CD8-positive, alpha-beta memory T cell (primary cell): ENCODE measurements around the gene UNC45A. TPM values are rescaled to one million over a fixed set of nuclear protein-coding genes. Genes with fewer than 3 reads are reported as not detected.
"Not testable (repeated sequence)": the region's sequence is repeated elsewhere in the genome, so short reads cannot be mapped to it uniquely, and the experiment has no call there.

Experiments
- CTCF ChIA-PET: fragments of 350-600 bp; sonication (Branson Sonifier 250); formaldehyde crosslinking; loops from one replicate; lab custom pipeline; 2021; ENCODE audit warnings: antibody characterized with exemption; lab: Charles Lee
- POLR2A ChIA-PET: fragments of 350-600 bp; sonication (Branson Sonifier 250); formaldehyde crosslinking; loops from one replicate; lab custom pipeline; 2021; ENCODE audit warnings: antibody characterized with exemption; lab: Charles Lee
- DNase-seq, 5 donors: peaks; one replicate each; pipeline versions ENCODE4 v3.0.0 to v3.0.0-alpha.2; 2020 to 2022; ENCODE audit warnings: mixed read lengths in 1 of 5
- H3K27ac ChIP-seq: one replicate; pipeline ENCODE4 v1.7.0; 2013; ENCODE audit warnings: low read depth, mild to moderate bottlenecking, low read length, moderate library complexity
- H3K27me3 ChIP-seq: 2 replicates; pipeline ENCODE4 v1.7.0; 2013; ENCODE audit warnings: low read length, mild to moderate bottlenecking; ENCODE audit not compliant: insufficient read depth, poor library complexity, severe bottlenecking
- H3K36me3 ChIP-seq: 2 replicates; pipeline ENCODE4 v1.7.0; 2013; ENCODE audit warnings: mild to moderate bottlenecking, low read length, moderate library complexity; ENCODE audit not compliant: insufficient read depth
- H3K4me1 ChIP-seq: 2 replicates; pipeline ENCODE4 v1.7.0; 2013; ENCODE audit warnings: mild to moderate bottlenecking, low read length, moderate library complexity; ENCODE audit not compliant: insufficient read depth
- H3K4me3 ChIP-seq: 2 replicates; pipeline ENCODE4 v1.7.0; 2013; ENCODE audit warnings: mild to moderate bottlenecking, low read length
- H3K9me3 ChIP-seq: 2 replicates; pipeline ENCODE4 v1.7.0; 2013; ENCODE audit warnings: mild to moderate bottlenecking, low read length
- H3K27ac Mint-ChIP-seq, 8 donors: one replicate each; pipeline ENCODE4 v1.8.0; 2020 to 2021; ENCODE audit warnings: mixed read lengths in 8 of 8, mild to moderate bottlenecking in 6 of 8, inconsistent platforms in 3 of 8, moderate library complexity in 3 of 8
- H3K27me3 Mint-ChIP-seq, 2 donors: one replicate each; pipeline ENCODE4 v1.8.0; 2020 to 2021; ENCODE audit warnings: mixed read lengths in 2 of 2, mild to moderate bottlenecking in 1 of 2, moderate library complexity in 1 of 2
- H3K36me3 Mint-ChIP-seq, 3 donors: one replicate each; pipeline ENCODE4 v1.8.0; 2020 to 2021; ENCODE audit warnings: mixed read lengths in 3 of 3, inconsistent platforms in 1 of 3, mild to moderate bottlenecking in 1 of 3
- H3K4me1 Mint-ChIP-seq, 3 donors: one replicate each; pipeline ENCODE4 v1.8.0; 2020 to 2021; ENCODE audit warnings: mixed read lengths in 3 of 3, inconsistent platforms in 1 of 3, mild to moderate bottlenecking in 1 of 3
- H3K4me3 Mint-ChIP-seq, 7 donors: one replicate each; pipeline ENCODE4 v1.8.0; 2020 to 2021; ENCODE audit warnings: mixed read lengths in 7 of 7, mild to moderate bottlenecking in 6 of 7, moderate library complexity in 4 of 7, inconsistent platforms in 2 of 7
- H3K9me3 Mint-ChIP-seq, 5 donors: one replicate each; pipeline ENCODE4 v1.8.0; 2020 to 2022; ENCODE audit warnings: mixed read lengths in 5 of 5, mild to moderate bottlenecking in 3 of 5, moderate library complexity in 2 of 5, inconsistent platforms in 1 of 5
- polyA plus RNA-seq: library from polyadenylated mRNA; unstranded; fragments of 300-500 nt; fragmentation: Illumina TruSeq; gene quantifications from one replicate; pipeline ENCODE4 v1.2.3, GENCODE V29; 2021
- total RNA-seq, 2 experiments: library from RNA; stranded (reverse); gene quantifications; one replicate each; pipeline ENCODE4 v1.2.3, GENCODE V29; 2021

The UNC45A gene
- total and polyA plus RNA-seq, 3 experiments from 2014 or later: 68.6 to 78.2 (median 74.6) TPM

GRCh38 chr15:90924375-90924774, 10.7 kb upstream of the UNC45A start:
- Histone ChIP-seq H3K27me3 (no peaks in the 10 kb centered on the region), H3K36me3 (peaks cover 16% of the 10 kb centered on the region), H3K9me3 (no peaks in the 10 kb centered on the region), H3K4me1 (peaks cover 4% of the 10 kb centered on the region), H3K4me3 (no peak overlapping the region), H3K27ac (no peak overlapping the region)
- Mint-ChIP-seq H3K27me3 (no peaks in the 10 kb centered on the region), H3K4me3 (no peak overlapping the region), H3K4me1 (peaks cover 5 to 10% (median 8%) of the 10 kb centered on the region in 3 donors), H3K36me3 (peaks cover 0 to 26% (median 7%) of the 10 kb centered on the region in 3 donors), H3K27ac (peak overlapping the region in 1 of 8 donors; percentile 44), H3K9me3 (no peaks in the 10 kb centered on the region)
- no peak for DNase-seq
- ChIA-PET POLR2A (interaction anchor here (0.7 kb wide), 1 partner anchor 933 kb away, joined by 7 read pairs; no protein-coding TSS in a partner anchor), CTCF (interaction anchor here (0.6 to 4.2 kb wide), 2 partner anchors 8 to 328 kb away, joined by 3 to 32 read pairs; partner anchors contain the start of gene HDDC3)

- ChIA-PET POLR2A (interaction anchor here (0.8 kb wide), 1 partner anchor 28 kb away, joined by 11 read pairs; no protein-coding TSS in a partner anchor), CTCF (interaction anchor here (2.3 kb wide), 1 partner anchor 8 kb away, joined by 9 read pairs; the partner anchor contains the start of gene UNC45A)
- peaks cover 21% of the 10 kb centered on the region for H3K4me1 ChIP-seq
- H3K27me3 ChIP-seq, H3K27me3 Mint-ChIP-seq, H3K4me3 ChIP-seq, DNase-seq, H3K27ac ChIP-seq, H3K36me3 ChIP-seq, H3K9me3 Mint-ChIP-seq, H3K9me3 ChIP-seq: not testable (repeated sequence)
- Mint-ChIP-seq H3K4me3 (peak overlapping the region in 2 of 7 donors; percentile 13 to 54), H3K27ac (peak overlapping the region in 1 of 8 donors; percentile 23), H3K36me3 (peaks cover 0 to 12% (median 0%) of the 10 kb centered on the region in 3 donors), H3K4me1 (peaks cover 23 to 33% (median 28%) of the 10 kb centered on the region in 3 donors)
Observed at GRCh38 chr15:90926766-90927165, 8.3 kb upstream of the UNC45A start.

DNA sequence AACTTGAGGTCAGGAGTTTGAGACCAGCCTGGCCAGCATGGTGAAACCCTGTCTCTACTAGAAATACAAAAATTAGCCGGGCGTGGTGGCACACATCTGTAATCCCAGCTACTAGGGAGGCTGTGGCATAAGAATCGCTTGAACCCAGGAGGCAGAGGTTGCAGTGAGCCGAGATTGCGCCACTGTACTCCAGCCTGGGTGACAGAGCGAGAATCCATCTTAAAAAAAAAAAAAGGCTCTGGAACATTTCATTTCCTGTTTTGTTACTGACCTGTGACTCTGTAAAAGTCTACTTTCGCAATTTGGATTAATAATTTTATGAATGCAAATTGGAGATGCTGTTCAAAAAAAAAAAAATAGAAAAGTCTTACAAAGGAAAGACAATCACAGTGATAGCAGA, 7.0 kb upstream of the UNC45A start:
- H3K27ac Mint-ChIP-seq: peak overlapping the region in 4 of 8 donors; percentile 39 to 63 (median 46)
- POLR2A ChIA-PET: interaction anchor here (5.9 kb wide), 1 partner anchor 26 kb away, joined by 63 read pairs; the partner anchor contains the start of gene MAN2A2
- H3K27me3 ChIP-seq, H3K27me3 Mint-ChIP-seq, H3K9me3 Mint-ChIP-seq, H3K27ac ChIP-seq, H3K9me3 ChIP-seq, DNase-seq, CTCF ChIA-PET, H3K36me3 ChIP-seq, H3K4me3 ChIP-seq, H3K36me3 Mint-ChIP-seq: not testable (repeated sequence)
- peak overlapping the region in 5 of 7 donors; percentile 3 to 86 (median 47) for H3K4me3 Mint-ChIP-seq
- peaks cover 28 to 34% (median 31%) of the 10 kb centered on the region in 3 donors for H3K4me1 Mint-ChIP-seq
- peaks cover 28% of the 10 kb centered on the region for H3K4me1 ChIP-seq

GRCh38 chr15:90929246-90930019, 5.7 kb upstream of the UNC45A start:
- peaks cover 33 to 40% (median 38%) of the 10 kb centered on the region in 3 donors for H3K4me1 Mint-ChIP-seq
- Histone ChIP-seq H3K9me3 (no peaks in the 10 kb centered on the region), H3K36me3 (no peaks in the 10 kb centered on the region), H3K4me1 (peaks cover 41% of the 10 kb centered on the region), H3K4me3 (peak overlapping the region; percentile 99), H3K27me3 (no peaks in the 10 kb centered on the region), H3K27ac (peak overlapping the region; percentile 93)
- peaks cover 0 to 10% (median 0%) of the 10 kb centered on the region in 3 donors for H3K36me3 Mint-ChIP-seq
- DNase-seq: no peak
- H3K9me3 Mint-ChIP-seq: no peaks in the 10 kb centered on the region
- H3K27ac Mint-ChIP-seq: peak overlapping the region; percentile 94 to 99 (median 98)
- peak overlapping the region; percentile 88 to 99 (median 98) for H3K4me3 Mint-ChIP-seq
- H3K27me3 Mint-ChIP-seq: no peaks in the 10 kb centered on the region
- CTCF ChIA-PET: interaction anchor here (1.3 to 9.8 kb wide), 6 partner anchors 9 to 104 kb away, joined by 3 to 251 read pairs (median 6); partner anchors contain the start of genes MAN2A2 and RCCD1
- POLR2A ChIA-PET: interaction anchor here (1.5 to 5.9 kb wide), 2 partner anchors 26 to 27 kb away, joined by 6 to 63 read pairs; partner anchors contain the start of genes MAN2A2 and RCCD1

GRCh38 chr15:90930861-90931574, 4.1 kb upstream of the UNC45A start:
- POLR2A ChIA-PET: interaction anchor here (0.6 to 5.9 kb wide), 7 partner anchors 16 to 214 kb away, joined by 4 to 63 read pairs (median 5); partner anchors contain the start of genes BLM, MAN2A2 and RCCD1
- Histone ChIP-seq H3K36me3 (no peaks in the 10 kb centered on the region), H3K27ac (peak overlapping the region; percentile 93), H3K9me3 (no peaks in the 10 kb centered on the region), H3K4me3 (peak overlapping the region; percentile 99), H3K4me1 (peaks cover 50% of the 10 kb centered on the region), H3K27me3 (no peaks in the 10 kb centered on the region)
- peak in 1 of 5 donors; percentile 4 for DNase-seq
- H3K4me3 Mint-ChIP-seq: peak overlapping the region; percentile 88 to 99 (median 98)
- H3K4me1 Mint-ChIP-seq: peaks cover 37 to 52% (median 43%) of the 10 kb centered on the region in 3 donors
- H3K27me3 Mint-ChIP-seq: no peaks in the 10 kb centered on the region
- no peaks in the 10 kb centered on the region for H3K9me3 Mint-ChIP-seq
- peak overlapping the region; percentile 95 to 99 (median 99) for H3K27ac Mint-ChIP-seq
- H3K36me3 Mint-ChIP-seq: peaks cover 0 to 16% (median 0%) of the 10 kb centered on the region in 3 donors
- CTCF ChIA-PET: interaction anchor here (0.8 to 9.8 kb wide), 30 partner anchors 9 to 700 kb away, joined by 3 to 251 read pairs (median 6); partner anchors contain the start of genes BLM, CIB1, GDPGP1 and MAN2A2

DNA sequence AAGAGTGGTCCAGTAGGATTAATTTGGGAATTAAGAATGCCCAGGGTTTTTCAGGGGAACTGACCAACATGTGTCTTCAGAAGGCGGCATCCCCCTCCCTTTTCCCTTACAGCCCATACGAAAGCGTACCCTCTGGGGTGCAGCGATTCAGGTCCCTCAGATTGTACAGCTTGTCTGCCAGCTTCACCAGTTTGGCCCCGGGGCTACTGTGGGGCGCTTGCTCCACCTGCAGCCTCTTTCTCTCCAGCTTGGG, 3.6 kb upstream of the UNC45A start:
- peak overlapping the region; percentile 95 to 99 (median 98) for H3K27ac Mint-ChIP-seq
- Histone ChIP-seq H3K27ac (peak overlapping the region; percentile 93), H3K27me3 (no peaks in the 10 kb centered on the region), H3K9me3 (no peaks in the 10 kb centered on the region), H3K4me3 (peak overlapping the region; percentile 99), H3K4me1 (peaks cover 55% of the 10 kb centered on the region), H3K36me3 (no peaks in the 10 kb centered on the region)
- peaks cover 42 to 57% (median 48%) of the 10 kb centered on the region in 3 donors for H3K4me1 Mint-ChIP-seq
- CTCF ChIA-PET: interaction anchor here (0.7 to 9.8 kb wide), 35 partner anchors 9 to 700 kb away, joined by 3 to 251 read pairs (median 6); partner anchors contain the start of genes BLM, CIB1, FES and GDPGP1
- H3K4me3 Mint-ChIP-seq: peak overlapping the region; percentile 88 to 99 (median 98)
- DNase-seq: no peak
- H3K9me3 Mint-ChIP-seq: no peaks in the 10 kb centered on the region
- no peaks in the 10 kb centered on the region for H3K27me3 Mint-ChIP-seq
- POLR2A ChIA-PET: interaction anchor here (1.0 to 5.9 kb wide), 6 partner anchors 17 to 214 kb away, joined by 3 to 63 read pairs (median 6); partner anchors contain the start of genes BLM, MAN2A2 and RCCD1
- peaks cover 0 to 21% (median 3%) of the 10 kb centered on the region in 3 donors for H3K36me3 Mint-ChIP-seq
